ENCODE data around the gene SNX14. TPM values are rescaled to one million over a fixed set of nuclear protein-coding genes. Genes with fewer than 3 reads are reported as not detected.
"Not testable (repeated sequence)": the region's sequence is repeated elsewhere in the genome, so short reads cannot be mapped to it uniquely, and the experiment has no call there.

The SNX14 gene
- 10 to 100 TPM; 35.5 to 42.2 (median 39.9) TPM for total RNA-seq
- 45.9 TPM for polyA plus RNA-seq
- long read RNA-seq, donor 1, transcript SNX14-201 (29 exons, 3,486 nt) = major isoform, 36 of 81 reads
- long read RNA-seq, donor 1, partial matches to known transcripts = 12 of 81 reads
- long read RNA-seq, donor 1, other reads (novel, unspliced or antisense) = 29 of 81 reads
- long read RNA-seq, donor 2, transcript SNX14-201 (29 exons, 3,486 nt) = major isoform, 11 of 21 reads
- long read RNA-seq, donor 2, partial matches to known transcripts = 1 of 21 reads
- long read RNA-seq, donor 2, other reads (novel, unspliced or antisense) = 7 of 21 reads
- long read RNA-seq, donor 3, transcript SNX14-210 (29 exons, 3,193 nt) = minor isoform, 9 of 156 reads
- long read RNA-seq, donor 3, transcript SNX14-201 (29 exons, 3,486 nt) = major isoform, 69 of 156 reads
- long read RNA-seq, donor 3, transcript SNX14-203 (28 exons, 3,111 nt) = minor isoform, 7 of 156 reads
- long read RNA-seq, donor 3, partial matches to known transcripts = 14 of 156 reads
- long read RNA-seq, donor 3, other reads (novel, unspliced or antisense) = 56 of 156 reads
- long read RNA-seq, donor 4, transcript SNX14-201 (29 exons, 3,486 nt) = major isoform, 13 of 19 reads
- long read RNA-seq, donor 4, partial matches to known transcripts = 1 of 19 reads
- long read RNA-seq, donor 4, other reads (novel, unspliced or antisense) = 4 of 19 reads

- H3K27ac ChIP-seq (ENCODE audit: low read length) = peak within 1 kb of the TSS; percentile 92
Observed at GRCh38 chr6:85593438-85594196, at the start of gene SNX14. Gene SNX14, minus strand, starts transcription at chr6:85593858. Its CDS starts 140 bp downstream, at chr6:85593718.

GRCh38 chr6:85642774-85643536, 49.3 kb upstream of the SNX14 start, which contains the start of gene SYNCRIP:
Gene SYNCRIP, minus strand, starts transcription at chr6:85642886. Its CDS starts 1,447 bp downstream, at chr6:85641439.
- no peaks in the 10 kb centered on the region for H3K9me3 ChIP-seq (ENCODE audit: control insufficient read depth, low read length)
- peak within 1 kb of the TSS; percentile 100 for H3K27ac ChIP-seq (ENCODE audit: low read length)
- H3K4me3 ChIP-seq (ENCODE audit: low read length) = peak within 1 kb of the TSS; percentile 82
- under 1% methylated on average over 76 of the region's 76 CpGs for WGBS
- no peaks in the 10 kb centered on the region for H3K27me3 ChIP-seq (ENCODE audit: control insufficient read depth, insufficient read depth)
- intact Hi-C loops (cut with DNase I) = loop anchor here in 3 of 4 donors (2.0 to 5.0 kb wide), 3 partner anchors 34 to 51 kb away; partner anchors contain the start of gene SNX14 (in 1 of the 3)
- H3K4me1 ChIP-seq (ENCODE audit: control insufficient read depth, insufficient read depth, low read length) = no peaks in the 10 kb centered on the region
- peak; percentile 93 to 95 for ATAC-seq
- peak; percentile 100 for DNase-seq

More at GRCh38 chr6:85593438-85594196, at the start of gene SNX14:
- WGBS = under 1% methylated on average over 82 of the region's 82 CpGs
- DNase-seq = peak; percentile 98 to 99 (median 98)
- peak; percentile 99 for ATAC-seq
- Histone ChIP-seq H3K27me3 (ENCODE audit: control insufficient read depth, insufficient read depth) (no peaks in the 10 kb centered on the region), H3K9me3 (ENCODE audit: control insufficient read depth, low read length) (no peaks in the 10 kb centered on the region), H3K4me1 (ENCODE audit: control insufficient read depth, insufficient read depth, low read length) (peaks cover 3% of the 10 kb centered on the region), H3K4me3 (ENCODE audit: low read length) (peak within 1 kb of the TSS; percentile 64)
- intact Hi-C loops (cut with DNase I) = loop anchor here in 2 of 4 donors (5.0 kb wide), 2 partner anchors 49 to 84 kb away; partner anchors contain the start of gene SYNCRIP (in 1 of the 2)

GRCh38 chr6:85641897-85642773, 48.5 kb upstream of the SNX14 start:
- Histone ChIP-seq H3K27ac (ENCODE audit: low read length) (peak overlapping the region; percentile 94), H3K9me3 (ENCODE audit: control insufficient read depth, low read length) (no peaks in the 10 kb centered on the region), H3K4me1 (ENCODE audit: control insufficient read depth, insufficient read depth, low read length) (no peaks in the 10 kb centered on the region), H3K27me3 (ENCODE audit: control insufficient read depth, insufficient read depth) (no peaks in the 10 kb centered on the region), H3K4me3 (ENCODE audit: low read length) (peak overlapping the region; percentile 82)
- under 1% methylated on average over 85 of the region's 85 CpGs for WGBS
- ATAC-seq (peak; percentile 2 to 10), DNase-seq (peak; percentile 63 to 86 (median 84))
- intact Hi-C loops (cut with DNase I) = loop anchor here in 3 of 4 donors (2.0 to 5.0 kb wide), 3 partner anchors 35 to 50 kb away; partner anchors contain the start of gene SNX14 (in 1 of the 3)

- Histone ChIP-seq H3K4me1 (ENCODE audit: control insufficient read depth, insufficient read depth, low read length) (no peaks in the 10 kb centered on the region), H3K9me3 (ENCODE audit: control insufficient read depth, low read length) (no peaks in the 10 kb centered on the region), H3K4me3 (ENCODE audit: low read length) (peak overlapping the region; percentile 82), H3K27me3 (ENCODE audit: control insufficient read depth, insufficient read depth) (no peaks in the 10 kb centered on the region), H3K27ac (ENCODE audit: low read length) (peak overlapping the region; percentile 33)
- no peak for ATAC-seq
- DNase-seq = no peak
- intact Hi-C loops (cut with DNase I) = loop anchor here in 2 of 4 donors (5.0 kb wide), 2 partner anchors 36 to 49 kb away; partner anchors contain the start of gene SNX14 (in 1 of the 2)
- under 1% methylated on average over 14 of the region's 14 CpGs for WGBS
Observed at GRCh38 chr6:85641522-85641896, 47.9 kb upstream of the SNX14 start.

GRCh38 chr6:85640821-85641220, 47.2 kb upstream of the SNX14 start:
- 27% methylated on average over 3 of the region's 3 CpGs for WGBS
- no peak for ATAC-seq
- no peak overlapping the region for H3K27ac ChIP-seq (ENCODE audit: low read length)
- no peak for DNase-seq
- no peaks in the 10 kb centered on the region for H3K27me3 ChIP-seq (ENCODE audit: control insufficient read depth, insufficient read depth)
- intact Hi-C loops (cut with DNase I) = loop anchor here in 2 of 4 donors (5.0 kb wide), 2 partner anchors 36 to 49 kb away; partner anchors contain the start of gene SNX14 (in 1 of the 2)
- H3K9me3 ChIP-seq (ENCODE audit: control insufficient read depth, low read length) = no peaks in the 10 kb centered on the region
- H3K4me1 ChIP-seq (ENCODE audit: control insufficient read depth, insufficient read depth, low read length) = no peaks in the 10 kb centered on the region
- H3K4me3 ChIP-seq (ENCODE audit: low read length) = peak overlapping the region; percentile 82

- peaks cover 1% of the 10 kb centered on the region for H3K4me1 ChIP-seq (ENCODE audit: control insufficient read depth, insufficient read depth, low read length)
- ATAC-seq = no peak
- WGBS = 51% methylated on average over 3 of the region's 3 CpGs
Observed at GRCh38 chr6:85637579-85637978, 43.9 kb upstream of the SNX14 start.

GRCh38 chr6:85632164-85632942, 38.7 kb upstream of the SNX14 start:
- DNase-seq (no peak), ATAC-seq (no peak)
- Histone ChIP-seq H3K9me3 (ENCODE audit: control insufficient read depth, low read length) (no peaks in the 10 kb centered on the region), H3K27ac (ENCODE audit: low read length) (no peak overlapping the region), H3K4me1 (ENCODE audit: control insufficient read depth, insufficient read depth, low read length) (peaks cover 1% of the 10 kb centered on the region), H3K27me3 (ENCODE audit: control insufficient read depth, insufficient read depth) (no peaks in the 10 kb centered on the region), H3K4me3 (ENCODE audit: low read length) (no peak overlapping the region)
- WGBS = 94% methylated on average over 6 of the region's 6 CpGs
- intact Hi-C loops (cut with DNase I) = no loop called here

More at GRCh38 chr6:85637579-85637978, 43.9 kb upstream of the SNX14 start:
- no peaks in the 10 kb centered on the region for H3K27me3 ChIP-seq (ENCODE audit: control insufficient read depth, insufficient read depth)
- no peaks in the 10 kb centered on the region for H3K9me3 ChIP-seq (ENCODE audit: control insufficient read depth, low read length)
- H3K4me3 ChIP-seq (ENCODE audit: low read length) = no peak overlapping the region
- no peak overlapping the region for H3K27ac ChIP-seq (ENCODE audit: low read length)
- DNase-seq = no peak
- intact Hi-C loops (cut with DNase I) = no loop called here

- WGBS = 91% methylated on average over 5 of the region's 5 CpGs
- H3K27me3 ChIP-seq (ENCODE audit: control insufficient read depth, insufficient read depth); ATAC-seq; H3K27ac ChIP-seq (ENCODE audit: low read length); H3K9me3 ChIP-seq (ENCODE audit: control insufficient read depth, low read length); H3K4me1 ChIP-seq (ENCODE audit: control insufficient read depth, insufficient read depth, low read length); H3K4me3 ChIP-seq (ENCODE audit: low read length); DNase-seq; intact Hi-C loops (cut with DNase I): not testable (repeated sequence)
Observed at GRCh38 chr6:85631117-85631516, 37.5 kb upstream of the SNX14 start.

GRCh38 chr6:85628353-85628752, 34.7 kb upstream of the SNX14 start:
- Histone ChIP-seq H3K27me3 (ENCODE audit: control insufficient read depth, insufficient read depth) (no peaks in the 10 kb centered on the region), H3K4me1 (ENCODE audit: control insufficient read depth, insufficient read depth, low read length) (no peaks in the 10 kb centered on the region), H3K9me3 (ENCODE audit: control insufficient read depth, low read length) (no peaks in the 10 kb centered on the region), H3K27ac (ENCODE audit: low read length) (no peak overlapping the region), H3K4me3 (ENCODE audit: low read length) (no peak overlapping the region)
- intact Hi-C loops (cut with DNase I) = no loop called here
- no peak for DNase-seq
- ATAC-seq = no peak
- WGBS = 58% methylated on average over 1 of the region's 1 CpG

Data from right cardiac atrium (tissue), 5 donors.